GM19025 (cell line): ENCODE measurements around the gene TTC21A.
"Not testable (repeated sequence)": the region's sequence is repeated elsewhere in the genome, so short reads cannot be mapped to it uniquely, and the experiment has no call there.

Source experiments
- ATAC-seq: cut with Tn5 transposase; IDR thresholded peaks from one replicate; pipeline ENCODE4 v1.9.1; 2021; ENCODE audit warnings: mild to moderate bottlenecking, low read depth, moderate library complexity; ENCODE audit not compliant: unreplicated experiment

The TTC21A gene

GRCh38 chr3:39148435-39149058 lies 41.1 kb downstream of the TTC21A start:
- no peak for ATAC-seq

GRCh38 chr3:39149059-39149455 lies 41.6 kb downstream of the TTC21A start:
- no peak for ATAC-seq

DNA sequence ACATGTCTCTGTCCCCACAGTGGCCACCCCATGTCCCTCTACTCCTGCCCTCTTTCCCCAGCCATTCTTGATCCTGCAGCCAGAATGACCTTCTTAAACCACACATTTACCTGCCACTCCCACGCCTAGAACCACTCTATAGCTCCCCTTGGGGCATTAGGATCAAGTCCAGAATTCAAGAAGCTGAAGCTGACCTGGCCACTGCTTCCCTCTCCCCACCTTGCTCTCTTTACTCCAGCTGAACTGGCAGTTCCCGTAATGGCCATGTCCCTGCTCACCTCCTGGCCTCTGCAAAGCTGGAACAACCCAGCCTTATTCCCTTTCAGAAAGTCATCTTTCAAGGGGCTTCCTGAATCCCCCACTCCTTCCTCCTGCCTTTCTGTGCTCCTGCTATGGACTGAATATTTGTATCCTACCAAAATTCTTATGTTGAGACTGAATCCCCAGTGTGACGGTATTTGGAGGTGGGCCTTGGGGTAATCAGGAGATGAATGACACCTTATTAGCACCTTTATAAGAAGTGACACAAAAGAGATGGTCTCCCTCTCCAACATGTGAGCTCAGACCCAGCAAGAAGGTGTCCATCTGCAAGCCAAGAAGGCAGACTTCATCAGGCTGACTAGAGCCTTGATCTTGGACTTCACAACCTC lies 42.1 kb downstream of the TTC21A start:
- no peak for ATAC-seq

- ATAC-seq, result no peak
These were observed 42.8 kb downstream of the TTC21A start for GRCh38 chr3:39150148-39150802.

DNA sequence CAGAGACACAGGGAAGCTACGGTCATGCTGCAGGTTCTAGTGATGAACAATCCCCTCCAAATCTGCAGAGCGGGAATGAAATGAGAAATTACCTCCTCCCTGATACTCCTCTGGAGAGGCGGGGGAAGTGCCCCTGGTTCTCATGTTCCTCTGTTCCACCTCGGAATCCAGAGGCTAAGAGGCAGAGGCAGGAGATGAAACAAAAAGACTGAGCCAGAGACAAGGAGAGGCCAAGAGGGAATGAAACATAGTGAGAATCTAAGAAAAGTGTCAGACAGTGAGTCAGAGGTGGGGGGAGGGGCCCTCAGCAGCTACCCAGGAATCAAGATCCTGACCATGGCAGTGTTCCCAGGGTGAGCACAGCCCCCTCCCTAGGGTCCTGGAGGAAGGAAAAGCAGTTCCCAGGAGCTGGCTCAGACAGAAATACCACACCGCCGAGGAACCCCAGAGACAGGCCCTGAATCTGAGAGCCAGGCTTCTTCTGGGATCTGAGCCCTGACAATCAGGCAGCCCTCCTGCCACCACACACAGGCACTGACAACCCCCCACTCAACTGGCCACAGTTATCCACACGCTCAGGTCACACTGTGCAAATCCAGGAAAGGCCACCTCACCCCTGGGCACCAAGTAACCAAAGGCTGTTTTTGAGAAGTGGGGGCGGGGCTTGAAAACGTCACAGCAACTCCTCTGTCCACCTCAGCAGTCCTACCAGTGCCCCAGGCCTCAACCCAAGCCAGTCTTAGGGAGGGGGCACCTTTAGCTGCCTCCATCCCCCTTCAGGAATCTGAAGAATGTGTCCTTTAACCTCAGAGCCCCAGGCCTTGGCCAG lies 43.5 kb downstream of the TTC21A start:
- ATAC-seq, result no peak

- no peak for ATAC-seq
These were observed 46.4 kb downstream of the TTC21A start for GRCh38 chr3:39153977-39154279.

GRCh38 chr3:39154280-39155021 lies 47.0 kb downstream of the TTC21A start:
- ATAC-seq, result no peak

GRCh38 chr3:39156421-39156820 lies 48.9 kb downstream of the TTC21A start:
- no peak for ATAC-seq

DNA sequence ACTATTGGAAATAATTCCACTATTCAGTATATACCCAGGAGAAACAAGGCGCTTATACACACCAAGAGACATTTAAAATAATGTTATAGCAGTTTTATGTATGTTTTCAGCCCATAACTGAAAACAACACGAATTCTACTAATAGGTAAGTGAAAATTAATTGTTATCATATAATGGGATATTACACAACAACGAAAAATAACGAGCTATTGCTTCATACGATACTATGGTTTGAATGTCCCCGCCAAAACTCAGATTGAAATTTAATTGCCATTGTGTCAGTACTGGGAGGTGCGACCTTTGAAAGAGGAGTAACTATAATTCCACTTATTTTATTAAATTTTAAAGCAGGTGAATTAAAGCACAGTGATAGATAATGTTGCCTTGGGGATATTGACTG lies 49.9 kb downstream of the TTC21A start:
- ATAC-seq, result no peak

DNA sequence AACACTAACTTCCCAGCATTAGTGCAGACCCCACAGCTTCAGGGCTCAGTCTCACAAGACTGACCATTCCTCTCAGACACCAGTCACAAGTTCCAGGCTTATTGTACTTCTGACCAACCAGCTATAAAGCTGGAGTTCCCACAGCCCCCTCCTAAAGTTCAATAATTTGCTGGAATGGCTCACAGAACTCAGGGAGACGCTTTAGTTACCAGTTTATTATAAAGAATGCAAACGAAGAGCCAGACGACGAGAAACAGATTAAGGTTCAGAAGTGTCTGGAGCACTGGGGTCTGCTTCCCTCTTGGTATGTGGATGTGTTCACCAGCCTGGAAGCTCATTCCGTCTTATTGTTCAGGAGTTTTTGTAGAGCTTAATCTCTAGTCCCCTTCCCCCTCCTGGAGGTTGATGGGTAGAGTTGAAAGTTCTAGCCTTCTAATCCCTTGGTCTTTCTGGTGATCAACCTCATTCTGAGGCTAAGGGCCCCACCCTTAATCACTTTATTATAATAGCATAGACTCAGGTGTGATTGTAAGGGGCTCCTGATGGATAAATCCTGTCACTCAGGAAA lies 50.8 kb downstream of the TTC21A start:
- ATAC-seq, result no peak

- ATAC-seq, result no peak
These were observed 56.9 kb downstream of the TTC21A start for GRCh38 chr3:39164414-39164813.

GRCh38 chr3:39165518-39165917 lies 58.0 kb downstream of the TTC21A start:
- ATAC-seq, result no peak

DNA sequence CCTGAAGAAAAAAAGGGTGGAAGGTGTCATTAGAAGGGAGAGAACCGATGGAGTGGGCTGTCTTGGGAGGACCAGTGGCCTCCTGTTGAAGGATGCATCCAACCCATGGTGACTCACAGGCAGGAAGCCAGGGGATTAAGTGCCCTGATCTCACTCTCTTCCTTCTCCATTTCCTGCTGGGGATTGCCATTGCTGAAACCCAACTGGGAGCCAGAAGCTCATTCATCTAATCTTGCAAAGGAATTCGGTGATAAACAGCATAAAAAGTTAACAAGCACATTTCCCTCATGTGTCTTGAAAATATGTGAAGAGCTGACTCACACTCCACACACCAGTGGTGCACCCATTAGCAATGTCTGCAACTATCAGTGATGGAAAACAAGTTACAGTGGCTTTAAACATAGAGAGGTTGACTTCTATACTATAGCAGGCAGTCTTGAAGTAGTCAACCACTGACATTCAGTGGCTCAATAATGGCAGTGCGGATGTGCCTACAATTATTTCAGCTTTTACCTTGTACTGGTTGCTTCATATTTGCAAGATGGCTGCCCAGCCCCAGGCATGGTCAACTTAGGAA lies 58.7 kb downstream of the TTC21A start:
- ATAC-seq, result no peak

GRCh38 chr3:39166932-39167532 lies 59.6 kb downstream of the TTC21A start:
- no peak for ATAC-seq

DNA sequence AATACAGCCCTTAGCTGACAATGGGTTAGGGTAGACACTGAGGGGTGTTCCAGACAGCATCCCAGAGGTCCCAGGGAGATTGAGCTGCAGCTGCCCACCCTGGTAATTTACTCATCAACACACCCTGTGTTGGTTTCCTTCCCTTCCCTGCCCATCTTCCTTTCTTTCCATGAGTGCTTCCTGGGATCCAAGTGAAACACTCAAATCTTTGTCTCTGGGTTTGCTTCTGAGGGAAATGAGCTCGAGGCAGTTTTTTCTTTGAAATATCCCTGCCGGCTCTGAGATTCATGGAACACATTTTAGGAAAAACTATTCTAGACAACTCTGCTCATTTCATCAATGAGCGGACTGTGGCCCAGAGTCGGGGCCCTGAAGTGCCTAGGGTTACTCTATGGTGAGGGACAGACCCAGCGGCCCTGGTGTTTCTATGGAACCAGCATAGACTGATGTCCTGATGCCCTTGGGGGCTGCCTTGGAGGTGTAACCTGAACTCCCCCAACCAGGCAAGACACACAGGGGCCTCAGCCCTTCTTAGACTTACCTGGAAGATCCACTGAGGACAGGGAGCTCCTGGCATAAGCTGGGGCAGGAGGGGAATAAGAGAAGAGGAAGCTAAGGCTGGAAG lies 60.8 kb downstream of the TTC21A start:
- ATAC-seq, result no peak

- no peak for ATAC-seq
These were observed 62.2 kb downstream of the TTC21A start for GRCh38 chr3:39169712-39170111.

GRCh38 chr3:39170461-39170860 lies 63.0 kb downstream of the TTC21A start:
- no peak for ATAC-seq

DNA sequence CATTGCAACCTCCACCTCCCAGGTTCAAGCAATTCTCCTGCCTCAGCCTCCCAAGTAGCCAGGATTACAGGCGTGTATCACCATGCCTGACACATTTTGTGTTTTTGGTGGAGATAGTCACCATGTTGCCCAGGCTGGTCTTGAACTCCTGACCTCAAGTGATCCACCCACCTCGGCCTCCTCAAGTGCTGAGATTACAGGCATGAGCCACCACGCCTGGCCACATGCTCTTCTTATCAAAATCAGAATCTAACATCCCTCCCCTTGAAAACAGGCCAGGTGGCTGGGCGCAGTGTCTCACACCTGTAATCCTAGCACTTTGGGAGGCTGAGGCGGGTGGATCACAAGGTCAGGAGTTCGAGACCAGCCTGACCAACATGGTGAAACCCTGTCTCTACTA lies 63.4 kb downstream of the TTC21A start:
- not testable (repeated sequence) for ATAC-seq

DNA sequence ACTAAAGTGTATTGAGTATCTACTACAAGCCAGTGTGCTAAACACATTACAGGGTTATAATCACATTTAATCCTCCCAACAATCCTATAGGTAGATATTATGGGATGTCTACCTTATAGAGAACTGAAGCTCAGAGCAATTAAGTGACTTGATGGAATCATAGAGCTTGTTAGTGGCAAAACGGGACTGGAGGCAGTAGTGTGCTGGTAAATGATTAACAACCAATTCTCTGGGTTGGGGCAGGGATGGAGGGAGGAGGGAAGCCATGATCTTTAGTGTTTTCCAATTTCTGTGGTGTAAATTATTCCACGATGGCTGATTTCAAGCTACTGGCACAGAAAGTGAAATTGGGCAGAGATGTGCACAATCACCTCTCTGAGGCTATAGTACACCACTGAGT lies 64.4 kb downstream of the TTC21A start:
- ATAC-seq, result no peak
